OCI-M1 (cell line): ENCODE data around the gene MSANTD2.

Experiments used
- DNase-seq: peaks from one replicate; lab custom pipeline; 2025; lab: John Stamatoyannopoulos, UW

MSANTD2 gene

GRCh38 chr11:124821995-124822730 lies 22.0 kb upstream of the MSANTD2 start:
- DNase-seq, result no peak

- peak; percentile 36 for DNase-seq
Measured at GRCh38 chr11:124817036-124817435, 16.8 kb upstream of the MSANTD2 start.

DNA sequence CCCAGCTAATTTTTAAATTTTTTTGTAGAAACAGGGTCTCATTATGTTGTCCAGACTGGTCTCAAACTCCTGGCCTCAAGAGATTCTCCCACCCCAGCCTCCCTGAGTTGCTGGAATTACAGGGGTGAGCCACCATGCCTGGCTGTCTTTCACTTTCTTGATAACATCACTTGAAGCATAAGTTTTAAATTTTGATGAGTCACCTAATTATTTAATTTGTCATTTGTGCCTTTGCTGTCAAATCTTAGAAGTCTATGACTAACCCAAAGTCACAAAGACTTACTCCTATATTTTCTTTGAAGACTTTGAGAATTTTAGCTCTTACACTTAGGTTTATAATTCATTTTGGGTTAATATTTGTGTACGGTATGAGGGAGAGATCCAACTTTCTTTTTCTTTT lies 14.5 kb upstream of the MSANTD2 start:
- DNase-seq, result no peak

DNA sequence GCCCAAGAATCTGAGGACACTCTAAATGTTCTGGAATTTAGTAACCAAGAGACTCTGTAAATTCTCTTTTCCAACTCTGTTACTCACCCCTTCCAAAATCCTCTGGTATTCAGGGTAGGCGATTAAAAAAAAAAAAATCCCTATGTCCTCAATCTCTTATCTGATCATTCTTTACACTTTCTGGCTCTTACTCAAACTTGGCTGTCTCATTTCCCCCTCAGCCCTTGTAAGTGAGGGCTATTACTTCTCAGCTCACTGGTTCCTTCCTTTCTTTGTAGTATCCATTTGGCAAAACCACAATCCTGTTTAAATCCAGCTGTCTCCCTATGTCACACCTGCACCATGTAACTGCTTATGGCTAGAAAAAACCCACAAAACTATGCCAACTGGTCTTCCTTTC lies 12.7 kb upstream of the MSANTD2 start:
- DNase-seq, result no peak

GRCh38 chr11:124811399-124812125 lies 11.4 kb upstream of the MSANTD2 start:
- DNase-seq, result no peak

- DNase-seq, result no peak
Measured at GRCh38 chr11:124807660-124808270, 7.6 kb upstream of the MSANTD2 start.

DNA sequence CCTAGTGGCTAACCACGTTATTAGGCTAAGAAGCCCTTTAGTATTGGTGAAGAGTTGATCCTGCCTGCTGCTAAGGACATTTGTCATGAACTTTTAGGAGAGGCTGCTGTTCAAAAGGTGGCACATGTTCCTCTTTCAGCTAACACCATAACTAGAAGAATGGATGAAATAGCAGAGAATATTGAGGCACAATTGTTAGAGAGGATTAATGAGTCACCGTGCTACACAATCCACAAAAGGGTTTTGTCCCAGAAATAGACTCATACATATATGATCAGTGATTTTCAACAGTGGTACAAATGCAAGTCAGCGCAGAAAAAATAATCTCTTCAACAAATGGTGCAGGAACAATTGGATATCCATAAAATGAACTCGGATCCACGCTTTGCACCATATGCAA lies 7.0 kb upstream of the MSANTD2 start:
- no peak for DNase-seq

- DNase-seq, result no peak
Measured at GRCh38 chr11:124804884-124805283, 4.7 kb upstream of the MSANTD2 start.

DNA sequence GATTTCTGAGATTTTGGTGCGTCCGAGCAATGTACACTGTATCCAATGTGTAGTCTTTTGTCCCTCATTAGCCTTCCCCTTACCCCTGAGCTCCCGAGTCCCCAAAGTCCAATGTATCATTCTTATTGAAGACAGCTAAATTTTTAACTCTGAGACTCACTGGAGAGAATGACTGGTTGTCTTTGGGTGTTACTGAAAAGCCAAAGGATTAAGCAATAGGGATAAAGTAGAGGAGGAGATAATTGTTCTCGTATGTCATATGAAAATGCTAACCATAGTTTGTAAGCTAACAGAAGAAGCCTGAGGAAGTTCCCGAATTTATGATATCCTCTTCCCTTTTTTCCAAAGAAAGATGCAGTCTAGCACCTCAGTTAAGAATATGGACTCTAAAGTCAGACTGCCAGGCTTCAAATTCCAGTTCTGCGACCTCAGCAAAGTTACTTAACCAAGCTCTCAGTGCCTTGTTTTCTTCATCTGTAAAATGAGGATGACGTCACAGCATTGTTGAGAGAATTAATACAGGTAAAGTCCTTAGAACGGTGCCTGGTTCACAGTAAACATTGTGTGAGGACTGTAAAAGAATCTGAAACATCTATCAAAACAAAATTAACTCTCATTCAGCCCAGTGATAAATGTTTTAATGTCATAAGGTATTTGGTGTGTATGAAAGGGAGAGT lies 1.6 kb upstream of the MSANTD2 start:
- no peak for DNase-seq

DNA sequence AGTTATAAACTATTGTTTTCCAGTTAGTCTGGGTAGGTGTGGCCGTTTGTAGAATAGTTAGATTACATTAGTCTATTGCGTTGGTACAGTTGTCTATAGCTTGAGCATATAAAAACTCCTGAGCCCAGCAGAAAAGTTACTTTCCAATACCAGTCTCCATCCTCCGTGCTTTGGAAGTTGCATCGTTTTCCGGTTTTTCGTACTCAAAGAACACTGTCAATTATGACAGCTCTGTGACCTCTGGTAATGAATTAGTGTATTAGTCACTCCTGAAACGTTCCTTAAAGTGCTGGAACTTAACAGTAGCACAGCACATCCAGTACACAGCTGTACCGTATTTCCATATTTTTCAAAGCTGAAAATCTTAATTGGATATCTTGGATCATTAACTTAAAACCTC lies 808 bp upstream of the MSANTD2 start:
- no peak for DNase-seq

- DNase-seq, result peak; percentile 67
Measured at GRCh38 chr11:124799348-124800225, 619 bp downstream of the MSANTD2 start.

- no peak for DNase-seq
Measured at GRCh38 chr11:124798991-124799347, 1.2 kb downstream of the MSANTD2 start.

DNA sequence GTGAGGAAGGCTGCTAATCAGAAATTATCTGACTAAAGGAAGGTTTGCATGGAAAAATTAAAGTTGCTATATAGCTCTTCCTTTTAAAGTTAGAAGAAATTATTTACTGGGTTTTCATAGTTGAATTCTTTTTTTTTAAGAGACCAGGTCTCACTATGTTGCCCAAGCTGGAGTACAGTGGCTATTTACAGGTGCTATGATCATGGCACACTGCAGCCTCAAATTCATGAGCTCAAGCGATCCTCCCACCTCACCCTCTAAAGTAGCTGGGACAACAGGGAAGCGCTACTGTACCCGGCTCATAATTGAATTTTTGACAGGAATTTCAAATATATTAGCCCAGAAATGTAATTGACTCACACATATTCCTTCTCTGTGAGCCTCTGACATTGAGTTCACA lies 3.9 kb downstream of the MSANTD2 start:
- DNase-seq, result no peak

GRCh38 chr11:124793466-124794278 lies 6.5 kb downstream of the MSANTD2 start:
- peak; percentile 94 for DNase-seq

DNA sequence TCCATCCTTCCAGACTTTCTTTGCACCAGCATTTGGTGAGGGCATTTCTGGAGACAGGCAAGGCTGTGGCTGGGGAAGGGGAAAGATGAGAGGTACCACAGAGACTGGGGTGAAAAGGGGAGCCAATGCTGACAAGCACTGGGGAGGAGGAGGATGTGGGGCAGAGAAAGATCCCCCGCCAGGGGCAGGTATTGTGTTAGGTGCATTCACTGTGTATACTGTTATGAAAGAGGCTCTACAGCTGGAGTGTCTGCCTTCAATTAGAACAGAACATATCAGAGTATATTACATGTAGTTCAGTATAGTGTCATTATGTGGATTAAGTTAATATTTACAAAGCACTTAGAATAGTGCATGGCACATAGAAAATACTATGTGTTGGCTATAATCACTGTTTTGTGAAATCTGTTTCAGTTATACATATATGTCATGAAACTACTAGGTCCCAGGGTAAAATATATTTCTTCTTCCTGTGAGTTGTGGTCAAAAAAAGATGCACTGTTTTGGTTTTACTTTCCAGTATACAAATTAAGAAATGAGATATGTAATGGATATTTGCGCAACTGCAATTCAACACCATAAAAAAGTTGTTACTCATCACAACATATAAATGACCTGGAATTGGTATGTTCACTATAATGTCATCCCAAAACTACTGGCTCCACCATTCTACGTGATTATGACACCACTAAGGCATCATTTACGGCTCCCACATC lies 8.4 kb downstream of the MSANTD2 start:
- no peak for DNase-seq

- no peak for DNase-seq
Measured at GRCh38 chr11:124788521-124788920, 11.7 kb downstream of the MSANTD2 start.

DNA sequence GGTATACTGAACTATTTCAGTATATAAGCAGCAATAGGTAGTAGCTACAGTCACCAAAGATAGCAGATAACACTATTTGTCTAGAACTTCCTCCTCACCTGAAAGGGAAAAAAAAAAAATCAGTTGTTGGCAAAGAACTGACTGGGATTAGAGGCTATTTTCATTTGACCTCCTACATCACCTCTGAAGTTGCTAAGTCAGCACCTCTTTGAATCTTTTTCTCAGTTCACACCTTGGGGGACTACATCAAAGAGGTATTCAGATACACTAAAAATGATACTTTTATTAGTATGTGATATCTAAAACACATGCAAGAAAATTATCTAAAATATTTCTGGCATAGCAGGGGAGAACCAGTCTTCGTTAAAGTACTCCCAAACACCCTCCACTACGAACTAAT lies 16.2 kb downstream of the MSANTD2 start:
- no peak for DNase-seq

DNA sequence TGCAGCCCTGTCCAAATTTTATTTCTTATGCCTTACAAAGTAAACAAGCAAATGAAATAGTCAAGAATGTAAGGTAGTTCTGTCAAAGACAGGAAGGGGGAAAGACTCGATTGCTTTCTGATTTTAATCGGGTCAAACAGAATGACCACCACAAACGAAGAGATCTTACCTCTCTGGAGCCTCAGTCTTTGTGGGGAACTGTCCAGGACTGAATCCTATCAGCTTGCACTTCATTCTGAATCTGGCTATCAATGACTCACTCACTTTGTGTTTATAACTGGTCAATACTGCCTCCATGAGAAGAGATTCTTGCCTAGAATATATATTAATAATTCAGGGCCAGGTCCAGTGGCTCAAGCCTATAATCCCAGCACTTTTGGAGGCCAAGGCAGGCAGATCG lies 17.2 kb downstream of the MSANTD2 start:
- DNase-seq, result no peak

DNA sequence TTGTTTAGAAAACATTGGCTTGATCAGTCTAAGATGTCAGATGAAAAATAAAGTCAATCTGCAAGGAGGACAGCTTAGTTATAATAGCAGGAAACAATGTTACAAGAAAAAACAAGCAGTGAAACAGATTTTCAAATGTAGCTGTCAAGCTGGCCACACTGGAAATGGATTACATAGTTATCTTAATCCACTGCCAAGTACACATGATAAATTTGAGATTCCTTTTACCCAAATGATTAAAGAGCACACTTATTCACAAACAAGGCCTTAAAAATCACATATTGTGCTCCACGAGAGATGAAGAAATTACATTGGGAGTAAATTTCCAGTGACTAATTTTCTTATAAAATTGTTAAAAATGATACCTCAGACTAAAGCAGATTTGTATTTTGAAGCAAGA lies 20.6 kb downstream of the MSANTD2 start:
- DNase-seq, result no peak

- DNase-seq, result no peak
Measured at GRCh38 chr11:124778281-124778680, 21.9 kb downstream of the MSANTD2 start.
